Measurements from ENCODE around the gene DNAJC1.
A peak's percentile ranks its signal among the peaks of the same experiment; 100 is the strongest.

The DNAJC1 gene, protein sequence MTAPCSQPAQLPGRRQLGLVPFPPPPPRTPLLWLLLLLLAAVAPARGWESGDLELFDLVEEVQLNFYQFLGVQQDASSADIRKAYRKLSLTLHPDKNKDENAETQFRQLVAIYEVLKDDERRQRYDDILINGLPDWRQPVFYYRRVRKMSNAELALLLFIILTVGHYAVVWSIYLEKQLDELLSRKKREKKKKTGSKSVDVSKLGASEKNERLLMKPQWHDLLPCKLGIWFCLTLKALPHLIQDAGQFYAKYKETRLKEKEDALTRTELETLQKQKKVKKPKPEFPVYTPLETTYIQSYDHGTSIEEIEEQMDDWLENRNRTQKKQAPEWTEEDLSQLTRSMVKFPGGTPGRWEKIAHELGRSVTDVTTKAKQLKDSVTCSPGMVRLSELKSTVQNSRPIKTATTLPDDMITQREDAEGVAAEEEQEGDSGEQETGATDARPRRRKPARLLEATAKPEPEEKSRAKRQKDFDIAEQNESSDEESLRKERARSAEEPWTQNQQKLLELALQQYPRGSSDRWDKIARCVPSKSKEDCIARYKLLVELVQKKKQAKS

DNA sequence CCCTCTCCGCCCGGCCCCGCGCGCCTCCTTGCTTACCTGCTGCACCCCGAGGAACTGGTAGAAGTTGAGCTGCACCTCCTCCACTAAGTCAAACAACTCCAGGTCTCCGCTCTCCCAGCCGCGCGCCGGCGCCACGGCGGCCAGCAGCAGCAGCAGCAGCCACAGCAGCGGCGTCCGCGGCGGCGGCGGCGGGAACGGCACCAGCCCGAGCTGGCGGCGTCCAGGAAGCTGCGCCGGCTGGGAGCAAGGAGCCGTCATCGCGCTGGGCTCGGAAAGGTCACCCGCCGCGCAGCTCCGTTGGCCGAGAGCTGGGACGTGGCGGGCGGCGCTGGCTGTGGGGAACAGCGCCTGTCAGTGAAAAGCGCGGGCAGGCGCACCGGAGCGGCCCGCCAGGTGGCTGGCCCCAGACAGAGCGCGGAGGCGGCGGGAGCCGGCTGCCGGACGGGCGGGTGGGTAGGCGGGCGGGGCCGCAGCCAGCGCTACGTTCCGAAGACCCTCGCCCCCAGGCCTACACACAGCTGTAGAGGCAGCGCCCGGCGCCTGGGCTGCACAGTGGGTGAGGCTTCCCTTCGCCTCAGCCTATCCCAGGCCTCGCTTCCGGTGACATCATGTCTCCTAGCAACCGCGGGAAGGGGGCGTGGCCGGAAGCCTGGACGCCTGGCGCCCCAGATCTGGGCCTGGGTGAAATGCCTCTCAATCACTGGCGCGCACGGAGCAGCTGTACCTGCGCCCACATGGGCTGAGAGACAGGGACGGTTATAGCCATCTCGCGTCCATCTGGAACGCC lies at the start of gene DNAJC1:
TSS of gene DNAJC1 (minus strand) at position 554 of the 787 bp plus-strand sequence. CDS start at position 258, 296 bp downstream.
- TF ChIP-seq, protein P1, sequence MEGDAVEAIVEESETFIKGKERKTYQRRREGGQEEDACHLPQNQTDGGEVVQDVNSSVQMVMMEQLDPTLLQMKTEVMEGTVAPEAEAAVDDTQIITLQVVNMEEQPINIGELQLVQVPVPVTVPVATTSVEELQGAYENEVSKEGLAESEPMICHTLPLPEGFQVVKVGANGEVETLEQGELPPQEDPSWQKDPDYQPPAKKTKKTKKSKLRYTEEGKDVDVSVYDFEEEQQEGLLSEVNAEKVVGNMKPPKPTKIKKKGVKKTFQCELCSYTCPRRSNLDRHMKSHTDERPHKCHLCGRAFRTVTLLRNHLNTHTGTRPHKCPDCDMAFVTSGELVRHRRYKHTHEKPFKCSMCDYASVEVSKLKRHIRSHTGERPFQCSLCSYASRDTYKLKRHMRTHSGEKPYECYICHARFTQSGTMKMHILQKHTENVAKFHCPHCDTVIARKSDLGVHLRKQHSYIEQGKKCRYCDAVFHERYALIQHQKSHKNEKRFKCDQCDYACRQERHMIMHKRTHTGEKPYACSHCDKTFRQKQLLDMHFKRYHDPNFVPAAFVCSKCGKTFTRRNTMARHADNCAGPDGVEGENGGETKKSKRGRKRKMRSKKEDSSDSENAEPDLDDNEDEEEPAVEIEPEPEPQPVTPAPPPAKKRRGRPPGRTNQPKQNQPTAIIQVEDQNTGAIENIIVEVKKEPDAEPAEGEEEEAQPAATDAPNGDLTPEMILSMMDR (IDR thresholded peaks at IDR 0.05; ENCODE audit: extremely low read depth, missing control alignments), result no peak

DNA sequence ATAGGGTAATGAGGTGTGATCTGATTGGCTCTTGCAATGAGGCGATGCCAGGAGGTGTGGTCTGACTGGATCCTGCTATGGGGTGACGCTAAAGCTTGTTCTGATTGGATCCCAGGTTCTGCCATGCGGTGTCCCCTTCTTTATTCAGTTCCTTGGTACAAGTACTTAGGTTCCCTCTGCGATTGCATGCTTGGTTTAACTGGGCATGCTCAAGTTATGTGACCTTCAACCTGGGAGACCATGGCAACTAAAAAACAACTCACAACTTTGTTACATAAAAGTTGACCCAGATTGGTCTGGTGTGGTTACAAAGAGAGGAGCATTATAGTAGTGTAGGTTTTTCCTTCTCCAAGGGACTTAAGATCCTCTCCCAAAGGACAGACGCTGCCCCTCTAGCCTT lies 49.5 kb upstream of the DNAJC1 start:
- TF ChIP-seq, protein P1 (IDR thresholded peaks at IDR 0.05; ENCODE audit: extremely low read depth, missing control alignments), result no peak
- no peak for DNase-seq (ENCODE audit: low spot score)

More for the DNA sequence above, at the start of gene DNAJC1:
- DNase-seq (ENCODE audit: low spot score), result peak; percentile 95

DNA sequence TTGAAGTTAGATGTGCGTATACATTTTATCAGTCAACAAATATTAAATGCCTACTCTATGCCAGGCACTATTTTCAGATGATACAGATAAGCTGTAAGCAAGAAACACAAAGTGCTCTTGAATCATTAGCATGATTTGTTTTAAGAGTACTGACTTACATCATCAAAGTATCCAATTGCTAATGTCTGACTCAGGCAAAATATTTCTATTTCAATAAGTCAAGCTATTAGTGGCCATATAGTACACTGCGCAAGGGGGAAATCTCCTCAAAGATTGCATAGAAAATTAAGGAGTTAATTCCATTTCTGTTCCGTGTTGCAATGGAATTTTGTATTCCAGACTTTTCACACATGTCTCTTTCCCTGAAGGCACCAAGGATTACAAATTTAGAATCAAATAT lies 46.1 kb upstream of the DNAJC1 start:
- TF ChIP-seq, protein P1 (IDR thresholded peaks at IDR 0.05; ENCODE audit: extremely low read depth, missing control alignments), result no peak
- DNase-seq (ENCODE audit: low spot score), result no peak

DNA sequence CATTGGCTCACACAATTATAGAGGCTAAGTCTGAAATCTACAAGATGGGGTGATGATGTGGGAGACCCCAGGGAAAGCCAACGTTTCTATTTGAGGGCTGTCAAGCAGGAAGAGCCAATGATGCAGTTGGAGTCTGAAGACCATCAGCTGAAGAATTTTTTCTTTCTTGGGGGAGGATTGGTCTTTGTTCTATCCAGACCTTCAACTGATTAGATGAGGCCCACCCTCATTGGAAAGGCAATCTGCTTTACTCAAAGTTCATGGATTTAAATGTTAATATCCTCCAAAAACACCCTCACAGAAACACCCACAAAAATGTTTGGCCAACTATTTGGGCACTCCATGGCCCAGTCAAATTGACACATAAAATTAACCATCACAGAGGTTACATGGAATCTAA lies 44.3 kb upstream of the DNAJC1 start:
- no peak for DNase-seq (ENCODE audit: low spot score)
- TF ChIP-seq, protein P1 (IDR thresholded peaks at IDR 0.05; ENCODE audit: extremely low read depth, missing control alignments), result no peak

DNA sequence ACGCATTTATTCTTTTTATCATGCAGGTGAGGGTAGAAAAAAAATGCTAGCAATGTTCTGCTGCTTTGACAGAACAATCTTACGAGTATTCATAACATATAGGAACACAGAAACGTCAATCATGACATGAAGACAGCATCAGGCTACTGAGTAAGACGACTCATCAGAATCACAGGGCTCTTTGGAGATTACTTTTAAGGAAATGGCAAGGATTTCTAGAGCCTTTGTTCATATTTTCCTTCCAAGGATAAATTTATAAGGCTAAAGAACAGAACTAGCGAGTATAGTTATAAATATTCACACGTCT lies 39.8 kb upstream of the DNAJC1 start:
- DNase-seq (ENCODE audit: low spot score), result no peak
- TF ChIP-seq, protein P1 (IDR thresholded peaks at IDR 0.05; ENCODE audit: extremely low read depth, missing control alignments), result no peak

DNA sequence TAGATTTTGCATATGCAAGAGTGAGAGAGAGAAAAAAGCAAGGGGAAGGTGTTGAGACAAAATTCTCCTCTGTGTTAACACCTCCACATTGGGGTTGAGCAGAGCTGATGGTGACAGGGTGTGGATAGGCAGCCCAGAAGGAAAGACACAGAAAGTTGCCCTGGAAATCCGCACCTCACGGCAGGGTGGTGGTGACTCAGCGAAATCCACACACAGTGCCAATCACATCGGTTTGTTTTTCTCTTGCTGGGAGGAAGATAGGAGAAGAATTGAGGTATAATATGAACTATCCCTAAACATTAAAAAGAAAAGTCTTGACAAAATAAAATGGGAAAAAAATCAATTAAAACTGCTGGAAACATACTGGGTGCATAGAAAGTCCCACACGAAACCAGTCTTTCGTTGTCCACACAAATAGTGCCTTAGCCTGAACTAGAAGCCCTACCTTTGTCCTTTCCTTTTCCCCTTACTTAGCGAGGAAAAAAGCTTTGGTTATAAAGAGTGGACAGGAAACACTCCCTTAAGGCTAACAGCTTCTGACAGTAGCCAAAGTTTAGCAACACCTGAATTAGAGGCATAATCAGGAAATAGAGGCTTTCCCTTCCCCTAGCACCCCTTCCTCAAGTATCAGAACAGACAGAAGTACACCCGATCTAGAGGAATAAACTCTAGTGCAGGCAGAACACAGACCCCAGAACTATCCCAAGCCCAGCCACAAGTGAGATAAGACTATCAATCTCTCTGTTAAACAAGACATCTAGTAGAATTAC lies 39.2 kb upstream of the DNAJC1 start:
- no peak for DNase-seq (ENCODE audit: low spot score)
- TF ChIP-seq, protein P1 (IDR thresholded peaks at IDR 0.05; ENCODE audit: extremely low read depth, missing control alignments), result no peak
